ENCODE results near the gene METTL27.
"Not testable (repeated sequence)": the region's sequence is repeated elsewhere in the genome, so short reads cannot be mapped to it uniquely, and the experiment has no call there.

The METTL27 gene

GRCh38 chr7:73838642-73839041, 3.7 kb downstream of the METTL27 start:
- no peak for DNase-seq

GRCh38 chr7:73837167-73837566, 5.1 kb downstream of the METTL27 start:
- DNase-seq = not testable (repeated sequence)

- no peak for DNase-seq
Measured at GRCh38 chr7:73834626-73835191, 7.6 kb downstream of the METTL27 start.

- no peak for DNase-seq
Measured at GRCh38 chr7:73833251-73833919, 8.9 kb downstream of the METTL27 start.

- no peak for DNase-seq
Measured at GRCh38 chr7:73832806-73833205, 9.5 kb downstream of the METTL27 start.

- peak; percentile 89 for DNase-seq
Measured at GRCh38 chr7:73831834-73832651, 10.3 kb downstream of the METTL27 start.

GRCh38 chr7:73831584-73831833, 10.8 kb downstream of the METTL27 start:
- DNase-seq = no peak

- peak; percentile 86 for DNase-seq
Measured at GRCh38 chr7:73830681-73831583, 11.4 kb downstream of the METTL27 start, which contains the start of gene CLDN4. Gene CLDN4, plus strand, starts transcription at chr7:73830996. Its CDS starts 206 bp downstream, at chr7:73831202.

- DNase-seq = peak; percentile 14
Measured at GRCh38 chr7:73829921-73830680, 12.2 kb downstream of the METTL27 start.

GRCh38 chr7:73829505-73829904, 12.8 kb downstream of the METTL27 start:
- no peak for DNase-seq

GRCh38 chr7:73828972-73829371, 13.3 kb downstream of the METTL27 start:
- no peak for DNase-seq

GRCh38 chr7:73828107-73828803, 14.1 kb downstream of the METTL27 start:
- DNase-seq = peak; percentile 93

GRCh38 chr7:73827567-73828106, 14.7 kb downstream of the METTL27 start:
- DNase-seq = peak; percentile 97

GRCh38 chr7:73824986-73825385, 17.3 kb downstream of the METTL27 start:
- DNase-seq = no peak

- DNase-seq = no peak
Measured at GRCh38 chr7:73823873-73824592, 18.3 kb downstream of the METTL27 start.

GRCh38 chr7:73823257-73823656, 19.1 kb downstream of the METTL27 start:
- DNase-seq = no peak

- DNase-seq = no peak
Measured at GRCh38 chr7:73822319-73823173, 19.8 kb downstream of the METTL27 start.

- DNase-seq = peak; percentile 62
Measured at GRCh38 chr7:73821597-73822285, 20.6 kb downstream of the METTL27 start.

- no peak for DNase-seq
Measured at GRCh38 chr7:73820013-73820412, 22.3 kb downstream of the METTL27 start.

Measured in NCI-H345 (cell line).